ENCODE measurements around the gene SOX9. TPM values are rescaled to one million over a fixed set of nuclear protein-coding genes. Genes with fewer than 3 reads are reported as not detected.
A peak's percentile ranks its signal among the peaks of the same experiment; 100 is the strongest.

Gene SOX9
- total RNA-seq, 4 donors from 2014 or later = 15.5 to 32.6 (median 23.3) TPM

GRCh38 chr17:72158895-72159885 lies 38.4 kb downstream of the SOX9 start:
- Histone ChIP-seq H3K27ac (no peak overlapping the region), H3K4me3 (replicated peaks in 1 of 3) (no peak overlapping the region), H3K36me3 (no peaks in the 10 kb centered on the region), H3K4me1 (no peaks in the 10 kb centered on the region), H3K27me3 (no peaks in the 10 kb centered on the region), H3K9me3 (no peaks in the 10 kb centered on the region)
- no peak for DNase-seq
- 69 to 74% methylated on average over 15 of the region's 15 CpGs for WGBS, 2 donors
- TF ChIP-seq POLR2A (IDR thresholded peaks at IDR 0.05) (no peak), CTCF (IDR thresholded peaks at IDR 0.05) (no peak)
- intact Hi-C loops (cut with DNase I) = no loop called here

- Histone ChIP-seq H3K4me1 (no peaks in the 10 kb centered on the region), H3K4me3 (replicated peaks in 1 of 3) (no peak overlapping the region), H3K36me3 (no peaks in the 10 kb centered on the region), H3K27ac (no peak overlapping the region), H3K9me3 (no peaks in the 10 kb centered on the region), H3K27me3 (no peaks in the 10 kb centered on the region)
- TF ChIP-seq CTCF (IDR thresholded peaks at IDR 0.05) (no peak), POLR2A (IDR thresholded peaks at IDR 0.05) (no peak)
- intact Hi-C loops (cut with DNase I) = no loop called here
- 85 to 93% methylated on average over 2 of the region's 2 CpGs for WGBS, 2 donors
- DNase-seq = no peak
These were observed 41.7 kb downstream of the SOX9 start for GRCh38 chr17:72162569-72162968.

- Histone ChIP-seq H3K9me3 (no peaks in the 10 kb centered on the region), H3K36me3 (no peaks in the 10 kb centered on the region), H3K4me3 (replicated peaks in 1 of 3) (no peak overlapping the region), H3K27ac (no peak overlapping the region), H3K4me1 (no peaks in the 10 kb centered on the region), H3K27me3 (no peaks in the 10 kb centered on the region)
- intact Hi-C loops (cut with DNase I) = no loop called here
- WGBS, 2 donors = 78 to 86% methylated on average over 2 of the region's 2 CpGs
- no peak for TF ChIP-seq POLR2A (IDR thresholded peaks at IDR 0.05)
- no peak for DNase-seq
These were observed 42.7 kb downstream of the SOX9 start for GRCh38 chr17:72163474-72163873.

GRCh38 chr17:72164158-72164739 lies 43.4 kb downstream of the SOX9 start:
- Histone ChIP-seq H3K36me3 (no peaks in the 10 kb centered on the region), H3K27ac (no peak overlapping the region), H3K4me1 (peaks cover 0 to 4% of the 10 kb centered on the region in 2 donors), H3K9me3 (no peaks in the 10 kb centered on the region), H3K4me3 (replicated peaks in 1 of 3) (no peak overlapping the region), H3K27me3 (no peaks in the 10 kb centered on the region)
- no peak for DNase-seq
- TF ChIP-seq POLR2A (IDR thresholded peaks at IDR 0.05) (no peak), CTCF (IDR thresholded peaks at IDR 0.05) (no peak)
- intact Hi-C loops (cut with DNase I) = no loop called here
- 84 to 96% methylated on average over 3 of the region's 3 CpGs for WGBS, 2 donors

GRCh38 chr17:72165192-72165866 lies 44.5 kb downstream of the SOX9 start:
- DNase-seq = peak in 1 of 2 donors; percentile 47
- WGBS, 2 donors = 67 to 75% methylated on average over 9 of the region's 9 CpGs
- TF ChIP-seq POLR2A (IDR thresholded peaks at IDR 0.05) = no peak
- no peak for TF ChIP-seq CTCF (IDR thresholded peaks at IDR 0.05)
- Histone ChIP-seq H3K27me3 (no peaks in the 10 kb centered on the region), H3K4me3 (replicated peaks in 1 of 3) (no peak overlapping the region), H3K27ac (no peak overlapping the region), H3K36me3 (no peaks in the 10 kb centered on the region), H3K4me1 (peaks cover 0 to 4% of the 10 kb centered on the region in 2 donors), H3K9me3 (no peaks in the 10 kb centered on the region)
- intact Hi-C loops (cut with DNase I) = no loop called here

Measured in thyroid gland (tissue), 4 donors.